ENCODE data around the gene LETMD1.

DNA sequence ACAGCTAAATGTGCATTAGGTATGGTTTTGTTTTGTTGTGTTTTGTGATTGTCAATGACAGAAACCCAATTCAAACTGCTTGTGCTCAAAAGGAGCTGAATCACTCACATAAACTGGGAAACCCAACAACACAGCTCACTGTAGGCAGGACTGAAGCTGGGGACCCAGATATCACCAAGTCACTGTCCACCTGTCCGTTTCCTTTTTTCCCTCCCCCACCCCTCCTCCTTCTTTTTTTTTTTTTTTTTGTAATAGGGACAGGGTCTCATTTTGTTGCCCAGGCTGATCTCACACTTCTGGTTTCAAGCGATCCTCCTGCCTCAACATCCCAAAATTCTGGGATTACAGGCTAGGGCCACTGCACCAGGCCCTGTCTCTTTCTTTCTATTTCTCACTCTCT lies 15.1 kb upstream of the LETMD1 start:
- TF ChIP-seq CEBPB (IDR thresholded peaks at IDR 0.05; ENCODE audit: low read depth, low read length) (no peak), CTCF (conservative IDR thresholded peaks at IDR 0.05; ENCODE audit: low read depth, low read length) (no peak), POLR2A (IDR thresholded peaks at IDR 0.05; ENCODE audit: low read depth, low read length) (no peak), NFE2L2 (IDR thresholded peaks at IDR 0.05; ENCODE audit: low read depth, low read length) (no peak), BHLHE40 (IDR thresholded peaks at IDR 0.05; ENCODE audit: low read depth, low read length) (no peak), MXI1 (IDR thresholded peaks at IDR 0.05; ENCODE audit: borderline replicate concordance, low read depth, low read length) (no peak), MAFK (IDR thresholded peaks at IDR 0.05; ENCODE audit: low read depth, low read length) (no peak), SMC3 (IDR thresholded peaks at IDR 0.05; ENCODE audit: low read depth, low read length) (no peak), RFX5 (IDR thresholded peaks at IDR 0.05; ENCODE audit: low read depth, low read length) (no peak), FOS (IDR thresholded peaks at IDR 0.05; ENCODE audit: low read depth, low read length) (no peak), ELK1 (IDR thresholded peaks at IDR 0.05; ENCODE audit: borderline replicate concordance, low read depth, low read length) (no peak), CHD1 (IDR thresholded peaks at IDR 0.05; ENCODE audit: low read depth, low read length) (no peak), USF2 (IDR thresholded peaks at IDR 0.05; ENCODE audit: low read depth, low read length) (no peak)

Data from IMR-90 (cell line).